Small intestine (tissue), 7 donors: ENCODE results near the gene COL6A3. TPM values are rescaled to one million over a fixed set of nuclear protein-coding genes. Genes with fewer than 3 reads are reported as not detected.

Source experiments
- DNase-seq, 2 donors: peaks; one replicate each; pipeline versions ENCODE4 v3.0.0 to v3.0.0-alpha.2; 2013
- FAIRE-seq: peaks from 2 replicates; lab custom pipeline; 2012; peaks lifted over from hg19 to GRCh38; lab: Jason Lieb, UNC
- H3K27ac ChIP-seq, 3 donors: one replicate each; pipeline ENCODE4 v1.5.1; 2013; ENCODE audit warnings: low read length in 2 of 3, mild to moderate bottlenecking in 2 of 3, control low read depth in 1 of 3, inconsistent platforms in 1 of 3, low read depth in 1 of 3, moderate library complexity in 1 of 3
- H3K27me3 ChIP-seq, 3 donors: one replicate each; pipeline ENCODE4 v1.6.1; 2013; ENCODE audit warnings: low read length in 3 of 3, inconsistent platforms in 1 of 3; ENCODE audit not compliant: control insufficient read depth in 3 of 3, insufficient read depth in 3 of 3
- H3K36me3 ChIP-seq, 3 donors: one replicate each; pipeline ENCODE4 v1.6.1; 2013; ENCODE audit warnings: low read length in 3 of 3, inconsistent platforms in 1 of 3, low read depth in 1 of 3, mild to moderate bottlenecking in 1 of 3, moderate library complexity in 1 of 3; ENCODE audit not compliant: control insufficient read depth in 3 of 3, insufficient read depth in 2 of 3
- H3K4me1 ChIP-seq, 3 donors: one replicate each; pipeline ENCODE4 v1.6.1; 2013; ENCODE audit warnings: low read length in 2 of 3, inconsistent platforms in 1 of 3, low read depth in 1 of 3, mild to moderate bottlenecking in 1 of 3, moderate library complexity in 1 of 3; ENCODE audit not compliant: control insufficient read depth in 3 of 3, insufficient read depth in 2 of 3
- H3K4me3 ChIP-seq, 3 donors: one replicate each; pipeline ENCODE4 v1.5.1; 2013; ENCODE audit warnings: low read length in 3 of 3, control low read depth in 1 of 3, inconsistent platforms in 1 of 3, low read depth in 1 of 3, mild to moderate bottlenecking in 1 of 3, moderate library complexity in 1 of 3
- H3K9me3 ChIP-seq, 2 donors: one replicate each; pipeline ENCODE4 v1.6.1; 2013; ENCODE audit warnings: low read depth in 1 of 2, low read length in 1 of 2; ENCODE audit not compliant: control insufficient read depth in 2 of 2, insufficient read depth in 1 of 2
- WGBS, 3 donors: extraction: QIAGEN DNeasy Blood & Tissue Kit; methylation state at CpG; one replicate each; pipeline ENCODE4 v1.1.7; 2013; 5-methylcytosine and 5-hydroxymethylcytosine counted together
- polyA plus RNA-seq, 4 donors: library from polyadenylated mRNA; stranded (reverse) in 3 of 4; unstranded in 1 of 4; fragments of 200-250 nt in 3 of 4; fragments of 120-200 nt in 1 of 4; gene quantifications; one replicate each; pipeline versions ENCODE4 v1.2.1 to v1.2.3, GENCODE V29; 2013
- donor health status: healthy with polysubstance abuse.
- donor health status: control.
- donor health status: control.
- donor health status: Bipolar disorder and iron deficiency.
- donor health status: healthy.

Gene COL6A3
- polyA plus RNA-seq, 4 donors: 0.89 to 92.4 (median 26.7) TPM

GRCh38 chr2:237316339-237316738 lies 97.6 kb downstream of the COL6A3 start:
- Histone ChIP-seq H3K36me3 (no peaks in the 10 kb centered on the region), H3K4me3 (no peak overlapping the region), H3K9me3 (peaks cover 0 to 4% of the 10 kb centered on the region in 2 donors), H3K27me3 (no peaks in the 10 kb centered on the region), H3K4me1 (peaks cover 0 to 42% (median 2%) of the 10 kb centered on the region in 3 donors), H3K27ac (peak overlapping the region; percentile 6 to 89 (median 86))
- no peak for FAIRE-seq
- DNase-seq: no peak
- 74 to 77% (median 76%) methylated on average over 6 of the region's 6 CpGs for WGBS, 3 donors

- FAIRE-seq: no peak
These were observed 98.1 kb downstream of the COL6A3 start for GRCh38 chr2:237315829-237316225.

GRCh38 chr2:237315170-237315828 lies 98.7 kb downstream of the COL6A3 start:
- H3K9me3 ChIP-seq: peaks cover 0 to 4% of the 10 kb centered on the region in 2 donors
- WGBS, 3 donors: 12 to 23% (median 23%) methylated on average over 14 of the region's 14 CpGs
- no peak overlapping the region for H3K4me3 ChIP-seq
- H3K27me3 ChIP-seq: no peaks in the 10 kb centered on the region
- no peaks in the 10 kb centered on the region for H3K36me3 ChIP-seq
- no peak for FAIRE-seq
- DNase-seq: peak; percentile 69 to 80
- peak overlapping the region in 2 of 3 donors; percentile 86 to 88 for H3K27ac ChIP-seq
- peaks cover 0 to 42% (median 0%) of the 10 kb centered on the region in 3 donors for H3K4me1 ChIP-seq

More at GRCh38 chr2:237315829-237316225, 98.1 kb downstream of the COL6A3 start:
- Histone ChIP-seq H3K4me3 (no peak overlapping the region), H3K27ac (peak overlapping the region; percentile 6 to 89 (median 86)), H3K9me3 (peaks cover 0 to 4% of the 10 kb centered on the region in 2 donors), H3K36me3 (no peaks in the 10 kb centered on the region), H3K4me1 (peaks cover 0 to 42% (median 2%) of the 10 kb centered on the region in 3 donors), H3K27me3 (no peaks in the 10 kb centered on the region)
- WGBS, 3 donors: 4 to 28% (median 27%) methylated on average over 6 of the region's 6 CpGs
- peak; percentile 69 to 79 for DNase-seq

GRCh38 chr2:237314681-237315080 lies 99.3 kb downstream of the COL6A3 start:
- FAIRE-seq (no peak), DNase-seq (no peak)
- H3K27me3 ChIP-seq: no peaks in the 10 kb centered on the region
- peak overlapping the region in 2 of 3 donors; percentile 86 to 88 for H3K27ac ChIP-seq
- H3K9me3 ChIP-seq: peaks cover 0 to 4% of the 10 kb centered on the region in 2 donors
- H3K4me1 ChIP-seq: peaks cover 0 to 42% (median 0%) of the 10 kb centered on the region in 3 donors
- WGBS, 3 donors: 65 to 67% (median 66%) methylated on average over 3 of the region's 3 CpGs
- H3K36me3 ChIP-seq: no peaks in the 10 kb centered on the region
- no peak overlapping the region for H3K4me3 ChIP-seq

GRCh38 chr2:237314198-237314597 lies 99.8 kb downstream of the COL6A3 start:
- peak overlapping the region in 2 of 3 donors; percentile 86 to 88 for H3K27ac ChIP-seq
- peaks cover 0 to 42% (median 0%) of the 10 kb centered on the region in 3 donors for H3K4me1 ChIP-seq
- 79 to 93% (median 92%) methylated on average over 7 of the region's 7 CpGs for WGBS, 3 donors
- H3K27me3 ChIP-seq: no peaks in the 10 kb centered on the region
- H3K36me3 ChIP-seq: no peaks in the 10 kb centered on the region
- no peak overlapping the region for H3K4me3 ChIP-seq
- DNase-seq (no peak), FAIRE-seq (no peak)
- H3K9me3 ChIP-seq: peaks cover 0 to 4% of the 10 kb centered on the region in 2 donors

- WGBS, 3 donors: 85 to 91% (median 90%) methylated on average over 12 of the region's 12 CpGs
- peaks cover 0 to 4% of the 10 kb centered on the region in 2 donors for H3K9me3 ChIP-seq
- H3K36me3 ChIP-seq: no peaks in the 10 kb centered on the region
These were observed 101.8 kb downstream of the COL6A3 start for GRCh38 chr2:237312021-237312755.

GRCh38 chr2:237310515-237311114 lies 103.3 kb downstream of the COL6A3 start:
- H3K27ac ChIP-seq: peak overlapping the region in 1 of 3 donors; percentile 52
- no peak for FAIRE-seq
- 80 to 86% (median 83%) methylated on average over 14 of the region's 14 CpGs for WGBS, 3 donors

More at GRCh38 chr2:237312021-237312755, 101.8 kb downstream of the COL6A3 start:
- Histone ChIP-seq H3K27ac (no peak overlapping the region), H3K27me3 (no peaks in the 10 kb centered on the region), H3K4me1 (peaks cover 0 to 29% (median 0%) of the 10 kb centered on the region in 3 donors), H3K4me3 (no peak overlapping the region)
- no peak for FAIRE-seq
- DNase-seq: no peak

GRCh38 chr2:237309416-237309815 lies 104.5 kb downstream of the COL6A3 start:
- no peak overlapping the region for H3K4me3 ChIP-seq
- no peak for DNase-seq
- H3K36me3 ChIP-seq: no peaks in the 10 kb centered on the region
- FAIRE-seq: no peak
- 51 to 81% (median 72%) methylated on average over 4 of the region's 4 CpGs for WGBS, 3 donors
- no peaks in the 10 kb centered on the region for H3K27me3 ChIP-seq
- peaks cover 0 to 3% of the 10 kb centered on the region in 2 donors for H3K9me3 ChIP-seq
- peaks cover 0 to 2% (median 0%) of the 10 kb centered on the region in 3 donors for H3K4me1 ChIP-seq
- H3K27ac ChIP-seq: peak overlapping the region in 1 of 3 donors; percentile 22

More at GRCh38 chr2:237310515-237311114, 103.3 kb downstream of the COL6A3 start:
- DNase-seq: no peak
- Histone ChIP-seq H3K9me3 (no peaks in the 10 kb centered on the region), H3K27me3 (no peaks in the 10 kb centered on the region), H3K4me1 (peaks cover 0 to 13% (median 0%) of the 10 kb centered on the region in 3 donors), H3K36me3 (no peaks in the 10 kb centered on the region), H3K4me3 (no peak overlapping the region)
